D341Med (cell line): Measurements from ENCODE around the gene SPTBN1.

Experiments used
- DNase-seq: peaks from one replicate; pipeline ENCODE4 v3.0.0; 2012; ENCODE audit warnings: low spot score

Gene SPTBN1

DNA sequence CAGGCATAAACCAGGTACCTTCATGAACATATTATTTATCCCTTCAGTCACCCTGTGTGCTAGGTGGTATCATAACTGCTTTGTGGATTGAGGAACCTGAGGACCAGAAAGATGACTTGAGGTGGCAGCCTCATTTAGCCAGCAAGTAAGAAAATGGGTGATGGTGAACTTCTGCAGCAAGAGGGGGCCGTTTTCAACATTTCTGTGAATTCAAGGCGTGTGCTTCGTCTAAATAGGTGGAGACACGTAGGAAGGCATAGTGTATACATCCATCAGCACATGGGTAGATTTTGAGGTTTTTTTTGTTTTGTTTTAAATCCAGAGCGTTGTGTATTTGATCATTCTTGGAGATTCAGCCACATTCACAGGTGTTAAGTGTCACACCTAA is 118.7 kb downstream of the SPTBN1 start:
- DNase-seq, result no peak

DNA sequence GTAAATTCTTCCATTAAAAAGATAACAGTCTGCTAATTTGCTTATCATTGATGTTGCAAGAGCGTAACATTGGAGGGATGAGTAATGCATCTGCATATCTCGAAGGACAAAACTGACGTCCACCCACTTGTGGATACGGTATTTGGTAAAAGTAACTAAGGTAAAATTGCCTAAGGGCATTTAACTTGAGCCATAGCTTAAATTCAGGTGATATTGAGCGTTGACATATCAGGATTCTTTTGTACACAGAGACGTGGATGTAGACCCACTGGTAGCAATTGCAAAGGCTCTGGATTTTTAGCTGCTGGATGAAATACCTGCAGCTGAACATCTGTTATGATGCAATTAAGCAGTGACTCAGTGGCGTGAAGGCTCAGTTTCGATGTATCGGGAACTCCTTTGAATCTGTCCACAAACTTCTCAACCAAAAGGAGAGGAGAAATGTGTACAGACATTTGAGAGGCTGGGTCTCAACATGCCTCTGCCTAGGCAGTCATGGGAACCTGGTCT is 119.3 kb downstream of the SPTBN1 start:
- no peak for DNase-seq

DNA sequence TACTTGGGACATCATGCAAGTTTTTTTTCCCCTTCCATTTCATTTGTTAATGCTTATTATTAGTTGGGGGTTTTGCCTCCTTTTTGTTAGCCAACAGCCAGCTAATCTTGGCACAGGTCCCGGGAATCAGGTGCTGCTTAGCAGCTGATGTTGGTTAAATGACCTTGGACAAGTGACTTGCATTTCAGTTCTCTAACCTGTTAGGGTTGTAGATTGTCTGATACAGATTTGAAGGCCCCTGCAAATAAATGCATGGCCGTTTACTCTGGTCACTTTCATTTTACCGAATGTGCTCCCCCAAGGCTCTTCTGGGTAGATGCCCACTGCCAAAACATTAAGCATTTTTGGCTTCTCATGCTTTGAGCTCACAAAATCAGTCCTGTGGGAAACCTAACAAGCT is 120.9 kb downstream of the SPTBN1 start:
- DNase-seq, result no peak

DNA sequence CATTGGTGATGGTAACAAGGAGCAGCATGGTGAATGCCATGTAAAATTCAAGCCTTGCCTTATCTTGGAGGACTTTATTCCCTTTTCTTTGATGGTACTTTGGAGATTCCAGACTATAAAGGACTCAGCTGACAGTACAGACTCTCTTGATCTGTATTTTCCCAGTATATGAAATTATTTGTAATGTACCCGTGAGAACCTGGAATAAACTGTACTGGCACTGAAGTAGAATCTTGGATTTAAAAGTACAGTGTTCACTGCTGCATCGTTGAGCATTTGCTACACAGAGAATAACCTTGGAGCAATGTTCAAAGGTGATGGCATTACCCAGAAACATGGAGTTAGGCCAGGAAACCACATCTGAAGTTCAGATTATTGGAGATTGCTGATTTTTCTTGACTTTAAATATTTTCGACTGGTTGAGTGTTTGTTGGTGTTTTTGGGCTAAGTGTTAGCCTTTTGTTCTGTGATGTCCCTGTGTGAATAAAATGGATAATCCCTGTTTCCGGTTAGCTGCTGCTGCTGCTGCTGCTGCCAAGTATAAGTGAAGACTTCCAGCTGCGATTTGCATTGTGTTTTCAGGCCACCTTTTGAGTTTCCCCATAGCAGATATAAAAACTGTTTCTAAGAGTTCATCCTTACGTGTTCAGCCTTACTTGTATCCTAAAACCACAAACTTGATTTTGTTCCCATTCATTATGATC is 122.0 kb downstream of the SPTBN1 start:
- no peak for DNase-seq

DNA sequence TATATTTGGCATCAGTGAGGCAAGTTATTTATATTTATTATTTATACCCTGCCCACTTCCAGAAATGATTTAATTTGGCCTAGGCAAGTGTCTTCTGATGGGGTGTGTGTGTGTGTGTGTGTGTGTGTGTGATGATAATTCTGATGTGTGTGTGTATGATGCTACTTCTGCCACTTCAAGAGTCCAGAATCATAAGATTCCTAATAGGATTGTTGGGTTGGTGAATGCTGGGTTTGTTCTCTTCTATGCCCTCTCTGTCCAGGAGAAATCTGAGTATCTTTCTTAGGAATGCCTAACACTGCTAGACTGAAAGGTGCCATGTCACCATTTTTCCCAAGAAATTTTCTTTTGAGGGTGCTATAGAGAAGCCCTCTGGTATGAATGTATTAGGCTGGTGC is 122.5 kb downstream of the SPTBN1 start:
- no peak for DNase-seq

DNA sequence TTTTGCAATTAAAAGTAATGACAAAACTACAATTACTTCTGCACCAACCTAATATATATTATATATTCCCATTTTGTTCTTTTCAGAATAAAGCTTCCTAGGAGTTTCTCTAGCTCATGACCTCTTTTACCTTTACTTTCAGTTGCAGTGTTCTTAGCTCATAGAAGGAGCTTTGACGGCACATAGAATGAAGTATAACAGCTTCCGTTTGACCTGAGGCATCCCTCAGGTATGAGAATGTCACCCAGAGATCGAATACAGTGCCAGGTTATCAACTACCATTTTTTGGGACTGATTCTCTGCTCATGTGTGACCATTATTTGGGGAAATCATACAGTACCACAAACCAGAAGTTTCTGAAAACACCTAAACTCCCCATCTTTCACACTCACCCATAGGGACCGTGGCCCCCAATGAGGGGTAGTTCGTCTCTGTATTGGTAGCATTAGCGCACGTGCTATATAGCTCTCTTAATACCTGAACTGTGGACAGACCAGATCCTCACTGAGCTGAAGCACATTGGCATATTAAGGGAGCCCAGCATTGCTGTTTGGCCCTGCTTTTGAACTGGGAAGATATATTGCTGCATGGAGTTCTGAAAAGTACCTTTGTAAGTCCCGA is 123.0 kb downstream of the SPTBN1 start:
- DNase-seq, result no peak

DNA sequence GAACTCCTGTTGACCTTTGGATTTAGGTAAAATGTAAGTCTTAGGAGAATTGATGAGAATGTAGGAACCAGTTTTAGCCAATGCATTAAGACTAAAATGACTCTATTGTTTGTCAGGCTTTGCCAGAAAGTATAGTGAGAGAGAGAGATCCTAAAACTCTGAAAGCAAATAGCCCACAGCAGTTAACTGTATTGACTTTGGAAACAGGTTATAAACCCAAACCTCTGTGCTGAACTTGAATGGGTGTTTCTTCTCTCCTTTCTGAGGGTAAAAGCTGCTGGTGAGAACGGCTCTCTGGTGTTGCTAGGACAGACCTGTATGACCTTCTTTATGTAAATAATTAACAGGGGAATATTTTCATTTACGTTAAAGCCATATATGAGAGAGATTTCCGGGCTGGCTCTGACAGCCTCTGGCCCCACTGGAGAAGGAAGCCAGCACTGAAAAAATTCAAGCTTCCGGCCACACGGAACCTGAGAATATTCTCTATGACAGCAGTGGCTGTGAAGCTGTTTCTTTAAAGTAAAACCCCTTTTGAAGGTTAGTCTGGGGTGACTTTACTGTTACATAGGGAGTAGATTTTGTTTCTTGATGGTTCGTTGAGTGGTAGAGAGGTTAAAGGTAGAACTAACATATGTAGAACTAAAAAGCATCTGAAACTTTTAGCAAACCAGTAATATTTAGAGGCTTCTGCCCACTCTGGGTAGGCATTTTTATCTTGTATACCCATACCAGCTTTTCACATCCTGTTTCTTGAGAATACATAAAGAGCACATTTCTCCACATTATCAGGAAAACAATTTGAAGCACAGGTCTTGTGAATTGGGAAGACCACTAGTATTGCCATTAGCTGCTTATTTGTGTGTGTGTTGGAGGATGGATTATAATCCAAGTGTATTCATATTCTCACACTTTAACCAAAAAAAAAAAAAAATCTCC is 123.8 kb downstream of the SPTBN1 start:
- no peak for DNase-seq

DNA sequence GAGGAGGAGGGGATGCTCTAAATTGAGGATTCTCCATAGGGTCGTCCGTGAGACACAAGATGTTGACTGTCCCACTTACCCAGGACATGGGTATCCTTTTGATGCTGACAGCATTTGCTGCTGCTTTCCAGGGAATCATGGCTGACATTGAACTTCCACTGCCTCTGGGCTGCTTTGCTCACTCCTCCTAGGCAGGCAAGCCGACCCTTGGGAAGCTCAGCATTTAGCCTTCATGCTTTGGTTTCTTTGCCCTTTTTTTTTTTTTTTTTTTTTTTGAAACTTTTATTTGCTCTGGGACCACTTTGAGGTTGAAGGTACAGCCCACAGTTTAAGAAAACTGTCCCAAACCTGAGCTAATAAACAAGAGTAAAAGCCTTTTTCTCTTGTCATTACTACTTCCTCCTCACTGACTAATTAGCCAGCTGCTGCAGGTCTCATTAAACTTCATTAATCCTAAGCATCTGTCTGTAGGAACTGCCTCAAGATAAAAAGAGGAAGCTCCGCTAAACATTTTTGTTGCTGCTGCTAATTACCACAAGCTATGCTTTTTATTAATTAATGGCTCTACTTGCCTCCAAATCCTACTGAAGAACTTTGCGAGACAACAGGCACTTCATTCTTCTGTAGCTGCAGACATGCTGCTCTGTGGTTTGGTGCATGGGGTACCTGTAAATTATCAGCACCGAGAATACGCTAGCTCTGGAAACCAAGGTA is 125.4 kb downstream of the SPTBN1 start:
- DNase-seq, result no peak

DNA sequence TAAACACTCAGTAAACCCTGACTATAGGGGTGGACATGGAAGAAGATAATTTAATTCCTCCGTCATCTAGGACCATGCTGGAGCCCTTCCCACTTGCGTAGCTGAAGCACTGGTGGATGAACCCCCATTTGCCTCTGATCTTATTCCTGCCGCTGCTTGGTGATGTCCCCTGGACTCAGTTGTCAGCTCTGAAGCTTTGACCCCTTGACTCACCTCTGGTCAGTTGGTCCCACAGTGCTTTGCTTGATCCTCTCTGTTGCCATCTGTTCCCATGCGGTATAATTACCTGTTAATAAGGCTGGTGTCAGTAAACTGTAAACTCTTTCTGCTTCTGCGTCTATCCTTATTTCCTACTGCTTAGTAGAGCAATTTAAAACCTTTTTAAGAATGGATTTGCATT is 126.9 kb downstream of the SPTBN1 start:
- no peak for DNase-seq

DNA sequence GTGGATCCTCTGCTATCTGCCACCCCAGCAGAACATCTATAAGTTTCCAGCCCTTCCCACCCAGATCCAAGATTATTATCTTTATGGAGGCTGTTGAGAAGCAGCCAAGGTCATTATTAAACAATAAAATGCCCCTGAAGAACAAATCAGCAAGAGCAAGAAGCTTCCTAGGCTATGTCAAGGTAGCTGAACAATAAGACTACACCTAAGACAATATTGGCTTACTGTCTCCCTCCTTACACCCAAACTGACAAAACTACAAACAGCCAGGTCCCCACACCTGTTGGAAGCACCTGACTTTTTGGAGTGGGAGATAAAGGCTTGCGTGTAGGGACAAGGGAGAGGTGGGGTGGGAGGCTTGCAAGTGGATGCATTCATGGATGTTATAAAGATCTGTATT is 128.5 kb downstream of the SPTBN1 start:
- no peak for DNase-seq

DNA sequence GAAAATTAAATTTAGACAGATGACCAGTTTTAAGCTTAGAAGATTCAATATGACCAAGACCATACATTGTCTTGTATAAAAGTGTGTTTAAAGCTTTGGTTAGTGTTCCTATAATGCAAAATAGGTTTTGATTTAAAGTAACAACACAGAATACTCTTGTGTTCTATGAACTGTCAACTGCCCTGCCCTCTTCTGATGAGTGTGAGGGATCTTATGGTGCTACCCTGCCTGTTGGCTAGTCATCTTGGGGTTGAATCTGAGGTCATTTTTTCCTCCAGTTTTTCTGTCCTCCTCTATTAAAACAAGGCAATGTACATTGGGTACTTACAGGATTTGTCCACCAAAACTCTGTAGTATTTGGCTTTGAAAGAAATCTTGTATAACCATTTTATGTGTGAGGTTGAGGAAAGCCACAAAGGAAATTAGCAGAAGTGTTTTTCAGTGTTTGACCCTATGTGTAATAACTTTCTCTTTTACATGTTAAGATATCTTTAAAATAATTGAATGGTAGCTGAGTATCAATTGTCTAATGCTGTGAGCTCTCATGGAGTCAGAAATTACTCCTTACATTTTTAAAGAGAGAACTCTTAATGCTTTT is 129.1 kb downstream of the SPTBN1 start:
- DNase-seq, result no peak

DNA sequence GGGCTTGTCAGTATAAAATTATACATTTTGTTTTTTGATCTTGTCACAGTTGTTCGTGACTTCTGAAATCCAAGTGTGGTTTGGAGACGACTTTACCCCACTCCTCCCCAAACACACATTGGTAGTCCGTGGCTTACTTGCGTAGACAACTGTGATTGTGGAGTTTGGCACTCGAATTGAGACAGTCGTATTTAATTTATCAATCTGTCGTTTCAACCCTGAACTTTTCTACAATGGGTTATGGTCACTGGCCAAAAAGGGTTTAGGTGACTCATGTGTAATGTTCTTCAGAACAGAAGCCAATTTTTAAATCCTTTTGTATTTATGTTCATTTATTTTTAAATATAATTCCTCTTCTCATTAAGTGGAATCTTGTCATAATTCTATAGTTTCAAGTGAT is 129.9 kb downstream of the SPTBN1 start:
- no peak for DNase-seq

DNA sequence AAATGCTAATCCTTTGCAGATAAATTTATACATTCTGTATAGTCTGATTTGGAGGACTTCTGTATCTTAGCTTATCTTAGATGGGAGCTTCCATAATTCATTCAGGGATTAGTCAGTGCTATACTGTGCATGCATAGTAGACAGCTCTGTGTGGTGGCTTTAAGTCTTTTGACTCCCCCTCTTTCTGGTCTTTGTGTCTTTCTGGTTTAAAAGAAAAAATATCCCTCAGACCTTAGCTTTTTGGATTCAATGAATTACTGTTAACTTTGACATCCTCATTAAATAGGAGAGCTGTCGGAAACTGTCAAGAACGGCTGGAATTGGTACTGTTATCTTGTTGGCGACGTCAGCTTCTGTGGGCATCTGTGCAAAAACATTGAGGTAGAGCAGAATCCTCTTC is 130.4 kb downstream of the SPTBN1 start:
- DNase-seq, result no peak

DNA sequence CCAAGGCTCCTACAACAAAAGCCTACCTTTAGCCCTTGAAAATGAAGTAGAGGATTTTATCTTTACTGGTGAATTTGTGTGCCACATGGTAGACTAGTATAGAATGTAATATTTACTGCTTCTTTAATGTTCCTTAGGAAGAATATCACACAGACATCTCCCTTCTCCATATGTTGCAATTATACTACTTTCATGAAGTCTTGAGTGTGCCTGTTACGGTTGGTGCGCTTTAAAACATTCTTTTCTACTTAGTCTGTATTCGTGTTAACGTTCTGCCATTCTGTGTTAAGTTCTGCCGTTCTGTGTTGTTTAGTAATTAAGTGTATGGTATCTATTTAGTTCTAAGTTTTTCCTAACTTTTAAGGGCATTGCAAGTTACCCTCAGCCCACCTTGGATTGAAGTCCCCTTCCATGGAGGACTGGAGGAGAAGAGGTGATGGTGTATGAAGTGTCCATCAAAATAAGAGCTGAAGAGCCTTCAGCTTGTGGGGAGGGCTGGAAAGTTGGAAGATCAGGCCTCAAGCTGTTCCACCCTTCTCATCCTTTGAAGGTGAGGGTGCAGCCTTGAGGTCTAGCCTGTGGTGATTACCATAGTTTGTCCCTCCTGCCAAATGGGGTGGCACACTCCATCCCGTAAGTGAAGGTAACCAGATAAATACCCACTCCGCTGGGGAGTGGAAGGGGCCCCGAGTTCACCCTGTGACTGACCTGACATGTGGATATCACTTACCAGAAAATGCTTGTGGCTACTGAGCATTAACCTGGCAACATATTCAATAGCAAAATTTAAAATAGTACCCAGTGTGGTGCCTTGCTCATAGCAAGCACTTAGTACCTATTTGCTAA is 131.3 kb downstream of the SPTBN1 start:
- no peak for DNase-seq

DNA sequence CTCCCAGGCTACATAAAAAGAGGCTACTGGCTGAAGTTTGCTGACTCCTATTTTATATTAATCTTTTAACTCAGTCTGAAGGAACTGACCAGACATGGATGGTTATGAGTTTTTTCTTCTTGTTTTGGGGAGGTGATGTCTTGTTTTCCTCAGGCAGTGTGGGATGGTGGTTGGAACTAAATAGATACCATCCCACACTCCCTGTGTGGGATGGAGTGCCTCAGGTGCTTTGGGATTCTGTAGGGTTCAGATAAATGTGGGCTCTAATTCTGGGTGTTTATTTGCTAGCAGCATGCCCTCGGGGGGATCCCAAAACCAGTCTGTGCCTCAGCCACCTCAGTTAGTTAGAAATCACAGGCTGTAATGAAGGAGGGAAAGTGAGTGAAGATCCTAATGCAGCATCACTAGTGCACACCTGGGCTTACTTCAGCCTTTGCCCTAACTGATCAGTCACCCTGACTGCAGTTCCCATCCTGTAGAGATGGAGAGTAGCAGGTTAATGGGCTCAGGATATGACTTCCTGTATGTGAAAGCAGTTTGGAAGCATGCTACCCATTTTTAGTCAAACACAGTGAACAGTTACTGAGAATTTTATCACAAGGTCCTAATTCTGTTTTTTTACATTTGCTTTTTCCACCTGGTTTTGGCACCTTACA is 132.2 kb downstream of the SPTBN1 start:
- DNase-seq, result no peak

DNA sequence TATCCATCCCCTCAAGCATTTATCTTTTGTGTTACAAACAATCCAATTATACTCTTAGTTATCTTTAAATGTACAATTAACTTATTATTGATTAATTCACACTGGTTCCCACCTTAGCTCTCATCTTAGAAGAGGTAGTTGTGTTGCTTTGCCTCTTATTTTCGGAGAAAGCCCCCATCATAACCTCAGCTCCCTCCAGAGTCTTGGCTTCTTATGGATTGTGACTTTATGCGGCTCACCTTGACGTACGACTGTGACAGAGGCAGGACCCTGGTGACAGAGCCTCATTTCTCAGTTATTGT is 132.9 kb downstream of the SPTBN1 start:
- DNase-seq, result no peak

DNA sequence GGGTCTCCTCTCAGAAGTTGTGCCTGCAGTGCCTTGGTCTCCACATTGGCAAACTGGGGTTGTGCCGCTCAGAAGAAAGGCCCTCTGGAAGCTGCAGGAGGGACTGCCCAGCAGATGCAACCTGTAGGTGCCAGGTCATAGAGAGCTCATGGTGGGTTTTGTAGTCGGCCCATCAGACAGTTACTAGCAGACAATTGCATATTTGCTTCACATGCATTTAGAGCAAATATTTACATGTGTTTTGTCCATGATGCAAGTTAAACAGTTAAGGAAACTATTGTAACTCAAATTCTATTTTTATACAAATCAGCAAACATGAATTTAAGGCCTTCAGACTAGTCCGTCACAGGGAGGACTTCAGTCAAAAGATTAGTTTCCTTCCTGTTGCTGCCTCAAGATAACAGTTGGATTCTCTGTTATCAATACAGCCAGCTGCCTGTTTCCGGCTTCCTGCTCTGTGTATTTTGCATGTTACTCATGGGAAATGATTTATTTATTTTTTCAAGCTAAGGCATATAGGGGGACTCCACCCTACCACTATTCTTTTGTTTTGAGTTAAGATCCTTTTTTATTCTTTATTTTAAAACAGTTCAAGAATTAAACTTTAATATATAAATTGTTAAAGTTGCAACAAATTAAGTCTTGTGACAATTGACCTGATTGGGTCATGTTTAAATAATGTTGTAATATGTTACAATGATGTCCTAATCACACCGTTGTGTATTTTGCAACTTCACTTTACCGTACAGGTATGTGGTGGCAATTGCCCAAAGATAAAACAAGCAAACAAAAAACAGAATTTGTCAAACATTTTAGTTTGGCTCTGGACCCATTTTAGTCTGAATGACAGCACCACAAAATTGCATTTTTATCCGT is 133.5 kb downstream of the SPTBN1 start:
- no peak for DNase-seq

DNA sequence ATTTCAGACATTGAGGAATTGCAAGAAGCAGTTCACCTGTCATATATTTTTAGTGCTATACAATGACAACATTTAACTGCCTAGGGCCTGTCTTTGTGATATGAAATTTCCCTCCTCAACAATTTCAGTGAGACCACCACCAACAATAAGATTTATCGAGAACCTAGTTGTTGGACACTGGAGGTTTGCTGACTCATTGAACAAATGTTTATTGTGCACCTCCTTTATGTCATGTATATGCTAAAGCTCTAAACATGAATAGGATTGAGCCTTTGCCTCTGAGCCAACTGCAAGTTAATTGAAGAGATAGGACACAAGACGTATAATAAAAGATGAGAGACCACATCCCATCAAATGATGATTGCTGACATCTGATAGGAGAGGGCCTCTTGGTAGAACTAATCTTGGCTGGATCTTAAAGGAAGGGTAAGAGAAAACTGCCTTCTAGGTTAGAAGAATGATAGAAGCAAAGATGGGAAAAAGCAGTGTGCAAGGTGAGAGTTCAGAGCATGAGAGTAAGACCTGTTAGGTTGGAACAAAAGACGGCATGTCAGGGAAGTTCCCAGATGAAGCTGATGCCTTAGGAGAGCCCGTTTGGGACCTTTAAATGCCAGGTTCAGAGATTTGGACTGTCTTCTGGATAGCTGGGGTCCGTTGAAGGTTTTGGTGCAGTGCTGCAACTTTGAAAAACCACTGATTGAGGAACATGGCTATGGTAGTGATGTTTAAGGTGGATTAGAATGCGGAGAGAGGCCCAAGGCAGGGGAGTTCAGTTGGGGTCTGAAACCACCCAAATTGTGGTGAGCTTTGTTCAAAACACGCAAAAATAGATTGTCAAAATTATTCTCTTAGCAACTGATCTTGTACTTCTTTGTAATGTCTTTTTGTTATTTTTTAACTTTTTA is 134.3 kb downstream of the SPTBN1 start:
- no peak for DNase-seq
